Measurements from ENCODE around the gene GPR153. TPM values are rescaled to one million over a fixed set of nuclear protein-coding genes. Genes with fewer than 3 reads are reported as not detected.

The GPR153 gene
- polyA plus RNA-seq, 4 donors: 6.5 to 34.9 (median 22.3) TPM

GRCh38 chr1:6262555-6263420 lies 1.9 kb upstream of the GPR153 start:
- Histone ChIP-seq H3K27ac (ENCODE audit: low read depth in 1 of 3, low read length in 2 of 3) (no peak overlapping the region), H3K27me3 (ENCODE audit: control insufficient read depth in 3 of 3, insufficient read depth in 3 of 3, low read length in 3 of 3) (no peaks in the 10 kb centered on the region), H3K4me1 (ENCODE audit: control insufficient read depth in 3 of 3, insufficient read depth in 2 of 3, low read depth in 1 of 3, low read length in 2 of 3) (peaks cover 0 to 43% (median 2%) of the 10 kb centered on the region in 3 donors), H3K36me3 (ENCODE audit: control insufficient read depth in 3 of 3, insufficient read depth in 2 of 3, low read depth in 1 of 3, low read length in 3 of 3) (peaks cover 2 to 25% (median 3%) of the 10 kb centered on the region in 3 donors), H3K4me3 (ENCODE audit: low read depth in 1 of 3, low read length in 3 of 3) (no peak overlapping the region), H3K9me3 (ENCODE audit: control insufficient read depth in 2 of 2, insufficient read depth in 1 of 2, low read depth in 1 of 2, low read length in 1 of 2) (no peaks in the 10 kb centered on the region)
- WGBS, 3 donors: 72 to 88% (median 80%) methylated on average over 23 to 25 of the region's 25 CpGs
- no peak for FAIRE-seq
- no peak for DNase-seq

DNA sequence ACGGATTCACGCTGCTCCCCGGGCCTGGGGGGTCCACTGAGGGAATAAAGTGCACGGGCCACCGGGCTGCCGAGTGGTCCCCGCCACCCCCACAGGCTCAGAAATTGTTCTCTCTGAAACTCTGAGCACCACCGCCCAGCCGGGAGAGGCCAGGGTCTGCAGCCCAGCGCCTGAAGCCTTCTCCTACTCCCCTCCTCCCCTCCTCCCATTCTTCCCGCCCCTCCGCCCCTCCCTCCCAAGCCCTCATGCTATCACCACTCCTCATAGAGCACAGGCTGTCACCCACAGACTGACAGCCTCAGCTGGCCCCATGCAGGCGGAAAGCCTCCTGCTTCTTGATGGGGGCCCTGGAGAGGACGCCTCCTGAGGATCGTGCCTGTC lies 707 bp upstream of the GPR153 start:
- DNase-seq (peak; percentile 19 to 57), FAIRE-seq (no peak)
- H3K27ac ChIP-seq (ENCODE audit: low read depth in 1 of 3, low read length in 2 of 3): peak overlapping the region in 1 of 3 donors; percentile 76
- H3K4me3 ChIP-seq (ENCODE audit: low read depth in 1 of 3, low read length in 3 of 3): peak overlapping the region in 2 of 3 donors; percentile 34 to 79
- peaks cover 0 to 43% (median 2%) of the 10 kb centered on the region in 3 donors for H3K4me1 ChIP-seq (ENCODE audit: control insufficient read depth in 3 of 3, insufficient read depth in 2 of 3, low read depth in 1 of 3, low read length in 2 of 3)
- WGBS, 3 donors: 11 to 18% (median 16%) methylated on average over 15 of the region's 15 CpGs
- H3K9me3 ChIP-seq (ENCODE audit: control insufficient read depth in 2 of 2, insufficient read depth in 1 of 2, low read depth in 1 of 2, low read length in 1 of 2): no peaks in the 10 kb centered on the region
- H3K36me3 ChIP-seq (ENCODE audit: control insufficient read depth in 3 of 3, insufficient read depth in 2 of 3, low read depth in 1 of 3, low read length in 3 of 3): peaks cover 2 to 30% (median 3%) of the 10 kb centered on the region in 3 donors
- no peaks in the 10 kb centered on the region for H3K27me3 ChIP-seq (ENCODE audit: control insufficient read depth in 3 of 3, insufficient read depth in 3 of 3, low read length in 3 of 3)

GRCh38 chr1:6260433-6260934 lies 414 bp downstream of the GPR153 start:
- 0 to 1% (median 0%) methylated on average over 27 to 61 of the region's 61 CpGs for WGBS, 3 donors
- peaks cover 0 to 42% (median 2%) of the 10 kb centered on the region in 3 donors for H3K4me1 ChIP-seq (ENCODE audit: control insufficient read depth in 3 of 3, insufficient read depth in 2 of 3, low read depth in 1 of 3, low read length in 2 of 3)
- H3K36me3 ChIP-seq (ENCODE audit: control insufficient read depth in 3 of 3, insufficient read depth in 2 of 3, low read depth in 1 of 3, low read length in 3 of 3): peaks cover 0 to 25% (median 1%) of the 10 kb centered on the region in 3 donors
- DNase-seq: peak in 1 of 2 donors; percentile 70
- no peak for FAIRE-seq
- no peaks in the 10 kb centered on the region for H3K9me3 ChIP-seq (ENCODE audit: control insufficient read depth in 2 of 2, insufficient read depth in 1 of 2, low read depth in 1 of 2, low read length in 1 of 2)
- H3K27ac ChIP-seq (ENCODE audit: low read depth in 1 of 3, low read length in 2 of 3): peak overlapping the region; percentile 19 to 71 (median 65)
- H3K27me3 ChIP-seq (ENCODE audit: control insufficient read depth in 3 of 3, insufficient read depth in 3 of 3, low read length in 3 of 3): no peaks in the 10 kb centered on the region
- peak overlapping the region; percentile 51 to 79 (median 59) for H3K4me3 ChIP-seq (ENCODE audit: low read depth in 1 of 3, low read length in 3 of 3)

DNA sequence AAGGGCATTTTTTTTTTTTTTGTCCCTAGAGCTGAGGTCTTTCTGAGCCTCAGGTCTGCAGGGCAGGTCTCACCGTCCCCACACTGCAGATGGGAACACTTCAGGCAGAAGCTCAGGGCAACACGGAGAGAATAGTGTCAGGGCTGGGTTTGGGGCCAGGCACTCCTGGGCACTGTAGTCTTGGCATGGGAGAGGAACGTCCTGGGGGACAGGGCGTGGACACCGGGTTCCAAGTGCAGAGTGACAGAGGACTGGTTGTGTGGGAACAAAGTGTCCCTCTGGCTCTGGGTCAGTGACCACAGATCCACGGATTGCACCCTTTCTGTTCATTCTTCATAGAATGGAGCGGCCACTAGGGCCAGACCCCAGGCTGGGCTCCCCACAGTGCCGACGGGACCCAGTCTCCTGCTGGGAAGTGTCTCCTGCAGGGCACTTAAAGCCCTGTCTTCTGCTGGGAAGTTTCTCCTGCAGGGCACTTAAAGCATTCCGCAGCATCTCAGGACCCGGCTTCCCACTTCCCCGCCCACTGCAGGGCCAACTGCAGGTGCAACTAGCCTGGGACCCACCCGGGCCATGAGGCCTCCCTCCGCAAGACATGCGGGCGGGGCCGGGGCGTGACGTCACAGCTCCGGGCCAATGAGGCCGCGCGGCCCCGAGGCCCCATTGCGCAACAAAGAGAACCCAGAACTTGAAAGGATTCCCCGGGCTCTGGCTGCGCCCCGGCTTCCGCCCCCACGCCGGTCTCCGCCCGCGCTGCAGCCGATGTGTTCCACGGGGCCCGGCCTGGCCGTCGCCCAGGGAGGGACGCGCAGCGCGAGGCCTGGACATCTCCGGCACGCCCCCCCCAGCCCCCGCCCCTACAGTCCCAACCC lies 1.2 kb downstream of the GPR153 start:
- Histone ChIP-seq H3K9me3 (ENCODE audit: control insufficient read depth in 2 of 2, insufficient read depth in 1 of 2, low read depth in 1 of 2, low read length in 1 of 2) (no peaks in the 10 kb centered on the region), H3K36me3 (ENCODE audit: control insufficient read depth in 3 of 3, insufficient read depth in 2 of 3, low read depth in 1 of 3, low read length in 3 of 3) (peaks cover 0 to 26% (median 0%) of the 10 kb centered on the region in 3 donors), H3K27ac (ENCODE audit: low read depth in 1 of 3, low read length in 2 of 3) (peak overlapping the region in 2 of 3 donors; percentile 33 to 71), H3K27me3 (ENCODE audit: control insufficient read depth in 3 of 3, insufficient read depth in 3 of 3, low read length in 3 of 3) (no peaks in the 10 kb centered on the region), H3K4me1 (ENCODE audit: control insufficient read depth in 3 of 3, insufficient read depth in 2 of 3, low read depth in 1 of 3, low read length in 2 of 3) (peaks cover 0 to 39% (median 2%) of the 10 kb centered on the region in 3 donors), H3K4me3 (ENCODE audit: low read depth in 1 of 3, low read length in 3 of 3) (peak overlapping the region; percentile 51 to 79 (median 59))
- DNase-seq (peak; percentile 87 to 96), FAIRE-seq (no peak)
- 5 to 7% (median 7%) methylated on average over 28 to 46 of the region's 46 CpGs for WGBS, 3 donors

DNA sequence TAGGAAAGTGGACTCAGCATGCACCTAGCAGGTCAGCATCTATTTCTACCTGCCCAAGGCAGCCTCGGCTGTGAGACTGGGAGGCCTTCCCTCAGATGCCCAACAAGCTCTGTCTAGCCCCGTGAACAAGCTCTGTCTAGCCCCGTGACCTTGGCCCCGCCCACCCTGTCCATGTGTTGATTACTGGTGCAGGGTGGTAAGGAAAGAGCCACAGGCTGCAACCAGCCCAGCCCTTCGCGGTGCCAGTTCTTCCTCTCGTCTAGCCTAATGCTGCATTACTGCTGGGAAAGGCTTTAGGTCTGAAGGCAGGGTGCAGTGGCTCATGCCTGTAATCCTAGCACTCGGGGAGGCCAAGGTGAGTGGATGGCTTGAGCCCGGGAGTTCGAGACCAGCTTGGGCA lies 2.2 kb downstream of the GPR153 start:
- FAIRE-seq (no peak), DNase-seq (peak in 1 of 2 donors; percentile 55)
- no peak overlapping the region for H3K27ac ChIP-seq (ENCODE audit: low read depth in 1 of 3, low read length in 2 of 3)
- peaks cover 0 to 34% (median 2%) of the 10 kb centered on the region in 3 donors for H3K4me1 ChIP-seq (ENCODE audit: control insufficient read depth in 3 of 3, insufficient read depth in 2 of 3, low read depth in 1 of 3, low read length in 2 of 3)
- peaks cover 0 to 27% (median 0%) of the 10 kb centered on the region in 3 donors for H3K36me3 ChIP-seq (ENCODE audit: control insufficient read depth in 3 of 3, insufficient read depth in 2 of 3, low read depth in 1 of 3, low read length in 3 of 3)
- no peaks in the 10 kb centered on the region for H3K9me3 ChIP-seq (ENCODE audit: control insufficient read depth in 2 of 2, insufficient read depth in 1 of 2, low read depth in 1 of 2, low read length in 1 of 2)
- H3K4me3 ChIP-seq (ENCODE audit: low read depth in 1 of 3, low read length in 3 of 3): no peak overlapping the region
- H3K27me3 ChIP-seq (ENCODE audit: control insufficient read depth in 3 of 3, insufficient read depth in 3 of 3, low read length in 3 of 3): no peaks in the 10 kb centered on the region
- 58 to 78% (median 64%) methylated on average over 10 of the region's 10 CpGs for WGBS, 3 donors

DNA sequence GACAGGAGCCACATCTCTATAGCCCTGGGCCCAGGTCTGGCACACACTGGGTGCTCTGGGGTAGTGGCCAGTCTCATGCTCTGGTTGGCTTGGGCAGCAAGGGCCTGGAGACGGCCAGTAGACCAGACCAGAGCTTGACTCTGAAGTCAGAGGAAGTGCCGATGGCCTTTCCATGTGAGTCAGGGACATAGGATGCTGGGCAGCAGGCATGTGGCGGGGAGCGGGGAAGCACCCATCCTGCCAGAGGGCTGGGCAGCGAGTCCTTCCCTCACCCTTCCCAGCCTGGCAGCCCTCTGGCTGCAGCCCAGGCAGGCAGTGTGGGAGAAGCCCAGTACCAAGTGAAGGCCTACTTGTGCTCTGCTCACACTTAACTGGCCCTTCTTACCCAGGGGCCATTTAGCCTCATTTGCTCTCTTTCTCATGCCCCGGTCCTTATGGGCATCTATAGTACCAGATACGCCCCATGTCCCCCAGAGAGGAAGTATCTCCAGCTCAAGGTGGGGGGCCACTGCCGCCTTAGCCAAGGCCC lies 3.3 kb downstream of the GPR153 start:
- no peak overlapping the region for H3K4me3 ChIP-seq (ENCODE audit: low read depth in 1 of 3, low read length in 3 of 3)
- FAIRE-seq (no peak), DNase-seq (no peak)
- no peaks in the 10 kb centered on the region for H3K27me3 ChIP-seq (ENCODE audit: control insufficient read depth in 3 of 3, insufficient read depth in 3 of 3, low read length in 3 of 3)
- peaks cover 0 to 32% (median 0%) of the 10 kb centered on the region in 3 donors for H3K36me3 ChIP-seq (ENCODE audit: control insufficient read depth in 3 of 3, insufficient read depth in 2 of 3, low read depth in 1 of 3, low read length in 3 of 3)
- H3K4me1 ChIP-seq (ENCODE audit: control insufficient read depth in 3 of 3, insufficient read depth in 2 of 3, low read depth in 1 of 3, low read length in 2 of 3): peaks cover 0 to 24% (median 2%) of the 10 kb centered on the region in 3 donors
- 89 to 96% (median 94%) methylated on average over 8 of the region's 8 CpGs for WGBS, 3 donors
- H3K27ac ChIP-seq (ENCODE audit: low read depth in 1 of 3, low read length in 2 of 3): no peak overlapping the region
- no peaks in the 10 kb centered on the region for H3K9me3 ChIP-seq (ENCODE audit: control insufficient read depth in 2 of 2, insufficient read depth in 1 of 2, low read depth in 1 of 2, low read length in 1 of 2)

- FAIRE-seq (no peak), DNase-seq (no peak)
- H3K4me1 ChIP-seq (ENCODE audit: control insufficient read depth in 3 of 3, insufficient read depth in 2 of 3, low read depth in 1 of 3, low read length in 2 of 3): peaks cover 0 to 14% (median 2%) of the 10 kb centered on the region in 3 donors
- H3K9me3 ChIP-seq (ENCODE audit: control insufficient read depth in 2 of 2, insufficient read depth in 1 of 2, low read depth in 1 of 2, low read length in 1 of 2): no peaks in the 10 kb centered on the region
- WGBS, 3 donors: 86 to 88% (median 88%) methylated on average over 13 of the region's 13 CpGs
- no peaks in the 10 kb centered on the region for H3K27me3 ChIP-seq (ENCODE audit: control insufficient read depth in 3 of 3, insufficient read depth in 3 of 3, low read length in 3 of 3)
- H3K27ac ChIP-seq (ENCODE audit: low read depth in 1 of 3, low read length in 2 of 3): no peak overlapping the region
- peaks cover 0 to 39% (median 0%) of the 10 kb centered on the region in 3 donors for H3K36me3 ChIP-seq (ENCODE audit: control insufficient read depth in 3 of 3, insufficient read depth in 2 of 3, low read depth in 1 of 3, low read length in 3 of 3)
- H3K4me3 ChIP-seq (ENCODE audit: low read depth in 1 of 3, low read length in 3 of 3): no peak overlapping the region
Observed at GRCh38 chr1:6256645-6257044, 4.3 kb downstream of the GPR153 start.

- Histone ChIP-seq H3K27me3 (ENCODE audit: control insufficient read depth in 3 of 3, insufficient read depth in 3 of 3, low read length in 3 of 3) (peaks cover 0 to 6% (median 5%) of the 10 kb centered on the region in 3 donors), H3K4me3 (ENCODE audit: low read depth in 1 of 3, low read length in 3 of 3) (no peak overlapping the region), H3K4me1 (ENCODE audit: control insufficient read depth in 3 of 3, insufficient read depth in 2 of 3, low read depth in 1 of 3, low read length in 2 of 3) (peaks cover 0 to 14% (median 2%) of the 10 kb centered on the region in 3 donors), H3K27ac (ENCODE audit: low read depth in 1 of 3, low read length in 2 of 3) (no peak overlapping the region), H3K36me3 (ENCODE audit: control insufficient read depth in 3 of 3, insufficient read depth in 2 of 3, low read depth in 1 of 3, low read length in 3 of 3) (peaks cover 0 to 50% (median 0%) of the 10 kb centered on the region in 3 donors), H3K9me3 (ENCODE audit: control insufficient read depth in 2 of 2, insufficient read depth in 1 of 2, low read depth in 1 of 2, low read length in 1 of 2) (no peaks in the 10 kb centered on the region)
- FAIRE-seq (no peak), DNase-seq (no peak)
- 86 to 93% (median 92%) methylated on average over 16 of the region's 16 CpGs for WGBS, 3 donors
Observed at GRCh38 chr1:6254691-6255090, 6.2 kb downstream of the GPR153 start.

All from small intestine (tissue), 7 donors.